Right atrium auricular region (tissue), 2 donors: ENCODE data around the gene GINS1. TPM values are rescaled to one million over a fixed set of nuclear protein-coding genes. Genes with fewer than 3 reads are reported as not detected.

ENCODE experiments used
- DNase-seq: peaks from one replicate; pipeline ENCODE4 v3.0.0-alpha.2; 2019; ENCODE audit warnings: low spot score
- H3K27ac ChIP-seq, 2 donors: fragments of 200-600 bp; sonication (generic); 1 replicate in 1 of 2; 2 replicates in 1 of 2; pipeline ENCODE4 v1.5.1; 2016 to 2019
- H3K27me3 ChIP-seq, 2 donors: fragments of 200-600 bp; sonication (generic); one replicate each; pipeline versions ENCODE4 v1.5.1 to v1.6.0; 2017 to 2019
- H3K36me3 ChIP-seq: fragments of 200-600 bp; sonication (generic); one replicate; pipeline ENCODE4 v1.5.1; 2016
- H3K4me1 ChIP-seq, 2 donors: fragments of 200-600 bp; sonication (generic); one replicate each; pipeline versions ENCODE4 v1.5.1 to v1.6.0; 2017 to 2019
- H3K4me3 ChIP-seq, 2 donors: fragments of 200-600 bp; sonication (generic); 1 replicate in 1 of 2; 2 replicates in 1 of 2; pipeline ENCODE4 v1.5.1; 2017 to 2019; ENCODE audit warnings: mild to moderate bottlenecking in 1 of 2, moderate library complexity in 1 of 2
- H3K9me3 ChIP-seq, 2 donors: fragments of 200-600 bp; sonication (generic); one replicate each; pipeline ENCODE4 v1.5.1; 2019
- CTCF ChIP-seq, 2 donors: fragments of 200-600 bp; sonication (generic); IDR thresholded peaks; one replicate each; pipeline ENCODE4 v1.5.1; 2019; ENCODE audit warnings: antibody characterized with exemption in 2 of 2
- total RNA-seq, 2 donors: library from RNA; depleted of rRNA; stranded (reverse); fragments of >200 nt; gene quantifications; one replicate each; pipeline ENCODE4 v1.1.0, GENCODE V29; 2016

The GINS1 gene
- total RNA-seq, 2 donors from 2014 or later = 0.33 to 0.35 TPM

GRCh38 chr20:25487306-25487705 is 79.8 kb downstream of the GINS1 start:
- Histone ChIP-seq H3K27me3 (no peaks in the 10 kb centered on the region), H3K27ac (no peak overlapping the region), H3K36me3 (no peaks in the 10 kb centered on the region), H3K9me3 (no peaks in the 10 kb centered on the region), H3K4me3 (no peak overlapping the region), H3K4me1 (peaks cover 0 to 5% of the 10 kb centered on the region in 2 donors)
- TF ChIP-seq CTCF (IDR thresholded peaks at IDR 0.05) = no peak
- DNase-seq = no peak

- H3K27ac ChIP-seq = no peak overlapping the region
- no peaks in the 10 kb centered on the region for H3K9me3 ChIP-seq
- no peak for DNase-seq
- no peaks in the 10 kb centered on the region for H3K36me3 ChIP-seq
- no peaks in the 10 kb centered on the region for H3K27me3 ChIP-seq
- TF ChIP-seq CTCF (IDR thresholded peaks at IDR 0.05) = no peak
- peaks cover 0 to 5% of the 10 kb centered on the region in 2 donors for H3K4me1 ChIP-seq
- no peak overlapping the region for H3K4me3 ChIP-seq
Observed at GRCh38 chr20:25487975-25488374, 80.5 kb downstream of the GINS1 start.

- H3K27me3 ChIP-seq = no peaks in the 10 kb centered on the region
- H3K4me1 ChIP-seq = peaks cover 0 to 5% of the 10 kb centered on the region in 2 donors
- no peaks in the 10 kb centered on the region for H3K9me3 ChIP-seq
- no peak overlapping the region for H3K27ac ChIP-seq
- DNase-seq = no peak
- no peaks in the 10 kb centered on the region for H3K36me3 ChIP-seq
- no peak overlapping the region for H3K4me3 ChIP-seq
- no peak for TF ChIP-seq CTCF (IDR thresholded peaks at IDR 0.05)
Observed at GRCh38 chr20:25489221-25489871, 81.9 kb downstream of the GINS1 start.

- Histone ChIP-seq H3K27ac (no peak overlapping the region), H3K4me3 (no peak overlapping the region), H3K27me3 (no peaks in the 10 kb centered on the region), H3K36me3 (no peaks in the 10 kb centered on the region), H3K4me1 (peaks cover 0 to 5% of the 10 kb centered on the region in 2 donors), H3K9me3 (no peaks in the 10 kb centered on the region)
- no peak for DNase-seq
- TF ChIP-seq CTCF (IDR thresholded peaks at IDR 0.05) = no peak
Observed at GRCh38 chr20:25490656-25491445, 83.4 kb downstream of the GINS1 start.

- Histone ChIP-seq H3K4me3 (no peak overlapping the region), H3K4me1 (peaks cover 0 to under 1% of the 10 kb centered on the region in 2 donors), H3K9me3 (no peaks in the 10 kb centered on the region), H3K27ac (no peak overlapping the region), H3K36me3 (no peaks in the 10 kb centered on the region), H3K27me3 (no peaks in the 10 kb centered on the region)
- TF ChIP-seq CTCF (IDR thresholded peaks at IDR 0.05) = no peak
- no peak for DNase-seq
Observed at GRCh38 chr20:25491446-25492038, 84.1 kb downstream of the GINS1 start.
